Coronary artery (tissue), 2 donors: ENCODE data around the gene PPL.
"Not testable (repeated sequence)": the region's sequence is repeated elsewhere in the genome, so short reads cannot be mapped to it uniquely, and the experiment has no call there.

ENCODE experiments used
- DNase-seq: peaks from one replicate; pipeline ENCODE4 v3.0.0-alpha.2; 2017; ENCODE audit warnings: low spot score
- H3K27ac ChIP-seq, 2 donors: fragments of 200-600 bp; sonication (generic); one replicate each; pipeline ENCODE4 v1.5.1; 2016 to 2019
- H3K4me3 ChIP-seq: fragments of 200-600 bp; sonication (generic); 2 replicates; pipeline ENCODE4 v1.5.1; 2016; ENCODE audit warnings: mild to moderate bottlenecking, moderate library complexity
- CTCF ChIP-seq: fragments of 200-600 bp; sonication (generic); IDR thresholded peaks from one replicate; pipeline ENCODE4 v1.5.1; 2019; ENCODE audit warnings: antibody characterized with exemption

PPL gene

GRCh38 chr16:4899474-4899846 is 37.5 kb downstream of the PPL start:
- no peak for DNase-seq
- no peak overlapping the region for H3K27ac ChIP-seq
- no peak for TF ChIP-seq CTCF
- H3K4me3 ChIP-seq = no peak overlapping the region

GRCh38 chr16:4898811-4899473 is 38.0 kb downstream of the PPL start:
- Histone ChIP-seq H3K4me3 (no peak overlapping the region), H3K27ac (no peak overlapping the region)
- no peak for TF ChIP-seq CTCF
- DNase-seq = no peak

GRCh38 chr16:4897328-4897727 is 39.6 kb downstream of the PPL start:
- no peak for DNase-seq
- H3K27ac ChIP-seq = no peak overlapping the region

GRCh38 chr16:4896761-4897160 is 40.2 kb downstream of the PPL start:
- not testable (repeated sequence) for H3K27ac ChIP-seq, H3K4me3 ChIP-seq, DNase-seq

More at GRCh38 chr16:4897328-4897727, 39.6 kb downstream of the PPL start:
- no peak overlapping the region for H3K4me3 ChIP-seq
- no peak for TF ChIP-seq CTCF

- H3K27ac ChIP-seq = no peak overlapping the region
- no peak overlapping the region for H3K4me3 ChIP-seq
- TF ChIP-seq CTCF = no peak
- DNase-seq = no peak
Measured at GRCh38 chr16:4895366-4895765, 41.6 kb downstream of the PPL start.

- no peak for TF ChIP-seq CTCF
- no peak for DNase-seq
- no peak overlapping the region for H3K27ac ChIP-seq
- H3K4me3 ChIP-seq = no peak overlapping the region
Measured at GRCh38 chr16:4894276-4895150, 42.4 kb downstream of the PPL start.

- Histone ChIP-seq H3K27ac (no peak overlapping the region), H3K4me3 (no peak overlapping the region)
- no peak for TF ChIP-seq CTCF
- DNase-seq = no peak
Measured at GRCh38 chr16:4893103-4893862, 43.7 kb downstream of the PPL start.
